RWPE1 (cell line): ENCODE data around the gene ADTRP.

Source experiments
- CTCF ChIA-PET: fragments of 350-600 bp; sonication (Branson Sonifier 250); formaldehyde crosslinking; extraction: SDS; loops from one replicate; lab custom pipeline; 2021; lab: Yijun Ruan, JAX
- POLR2A ChIA-PET: fragments of 400-600 bp; formaldehyde crosslinking; extraction: SDS; loops from one replicate; lab custom pipeline; 2020; ENCODE audit warnings: antibody characterized with exemption; ENCODE audit not compliant: low non-redundant PET; lab: Yijun Ruan, JAX
- DNase-seq: peaks from one replicate; pipeline ENCODE4 v3.0.0; 2012; ENCODE audit warnings: low spot score
- H3K27ac ChIP-seq: fragments of 450-650 bp; 2 replicates; pipeline ENCODE4 v1.5.1; 2017
- CTCF ChIP-seq: fragments of 450-650 bp; conservative IDR thresholded peaks from 2 replicates; pipeline ENCODE4 v1.5.1; 2017; ENCODE audit warnings: low read depth, mild to moderate bottlenecking

The ADTRP gene

GRCh38 chr6:11712760-11713159, 65.8 kb downstream of the ADTRP start:
- CTCF ChIA-PET, result interaction anchor here (0.7 kb wide), 1 partner anchor 1278 kb away, joined by 5 read pairs; no protein-coding TSS in a partner anchor
- DNase-seq, result no peak
- POLR2A ChIA-PET, result no interaction called here
- no peak for TF ChIP-seq CTCF
- 0 out of 2 replicates have a peak overlapping the region, but pooled peaks have one; percentile 33 for H3K27ac ChIP-seq

DNA sequence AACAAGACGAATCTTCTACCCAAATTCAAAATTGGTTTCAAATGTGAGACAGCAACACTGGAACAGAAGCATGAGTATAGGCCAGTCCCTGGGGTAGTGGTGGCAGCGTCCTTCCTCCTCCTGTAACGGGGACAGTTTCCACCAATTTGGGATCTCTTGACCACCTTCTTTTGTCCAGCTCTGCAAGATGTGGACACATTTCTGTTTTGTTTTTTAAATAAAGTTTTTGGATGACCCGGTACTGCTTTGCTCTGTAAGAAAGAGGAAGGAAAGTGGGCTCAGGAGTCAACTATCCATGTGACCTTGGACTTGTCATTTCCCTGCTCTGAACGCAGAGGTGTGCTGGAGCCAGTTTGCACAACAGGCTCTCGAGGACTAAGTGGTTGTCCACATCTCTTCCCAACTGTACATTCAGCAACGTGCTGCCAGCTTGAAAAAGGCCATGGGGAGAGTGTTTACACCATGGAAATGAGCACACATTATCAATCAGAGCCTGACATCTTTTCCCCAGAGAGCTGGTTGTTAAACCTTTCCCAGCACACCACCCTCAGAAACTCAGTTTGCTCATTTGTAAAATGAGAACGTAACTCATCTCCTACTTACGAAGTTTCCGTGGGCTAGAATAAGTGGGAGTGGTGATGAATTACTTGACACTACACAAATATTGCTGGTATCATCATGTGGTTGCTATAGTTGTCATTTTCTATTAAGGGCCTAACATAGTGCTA, 66.5 kb downstream of the ADTRP start:
- no peak for TF ChIP-seq CTCF
- ChIA-PET POLR2A (no interaction called here), CTCF (interaction anchor here (0.7 kb wide), 1 partner anchor 1278 kb away, joined by 5 read pairs; no protein-coding TSS in a partner anchor)
- no peak overlapping the region for H3K27ac ChIP-seq
- no peak for DNase-seq

DNA sequence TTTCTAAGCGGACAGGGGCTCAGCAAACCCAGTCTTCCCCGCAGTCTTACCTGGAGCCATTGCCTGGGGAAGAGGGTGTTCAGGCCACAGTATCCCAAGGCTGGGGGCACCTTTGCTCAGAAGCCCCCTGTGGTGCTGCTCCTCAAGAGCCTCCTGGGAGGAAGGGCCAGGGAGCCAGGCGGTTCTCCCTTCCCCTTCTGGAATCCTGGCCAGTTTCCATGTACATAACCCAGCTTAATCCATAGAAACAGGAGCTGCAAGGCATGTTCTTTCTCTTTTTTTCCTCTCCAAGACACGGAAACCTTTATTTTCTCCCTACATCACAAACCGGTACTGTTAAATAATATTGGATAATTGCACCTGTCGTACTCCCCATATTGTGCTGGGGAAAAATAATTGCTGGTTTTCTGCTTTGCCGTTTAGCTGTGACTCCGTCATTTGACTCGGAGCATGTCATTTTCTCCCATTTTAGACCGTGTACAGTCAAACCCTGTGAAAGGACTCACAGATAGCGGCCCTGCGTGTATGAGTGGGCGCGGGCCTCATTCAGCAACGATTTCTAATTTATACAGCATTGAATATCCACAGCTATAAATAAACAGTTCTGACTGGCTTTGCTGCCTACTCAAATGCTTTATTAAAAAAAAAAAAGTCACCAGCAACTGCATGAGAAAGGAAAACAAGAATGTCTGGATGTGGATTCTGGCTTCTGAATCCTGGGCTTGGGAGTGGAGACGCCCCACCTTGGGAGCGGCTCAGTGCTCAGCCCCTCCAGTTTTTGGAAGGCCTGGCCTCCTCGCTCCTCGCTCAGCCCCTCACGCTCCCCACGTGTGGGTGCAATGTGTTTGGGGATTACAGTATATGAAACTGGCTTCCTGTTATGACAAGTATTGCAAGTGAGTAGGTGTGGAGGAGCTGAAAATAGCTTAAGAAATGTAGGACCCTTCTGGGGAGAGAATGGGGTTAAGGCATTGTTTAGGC, 67.3 kb downstream of the ADTRP start:
- ChIA-PET CTCF (interaction anchor here (0.6 kb wide), 2 partner anchors 202 to 522 kb away, joined by 3 to 5 read pairs; no protein-coding TSS in a partner anchor), POLR2A (no interaction called here)
- H3K27ac ChIP-seq, result no peak overlapping the region
- no peak for TF ChIP-seq CTCF
- DNase-seq, result no peak

GRCh38 chr6:11710311-11710761, 68.3 kb downstream of the ADTRP start:
- no peak overlapping the region for H3K27ac ChIP-seq
- POLR2A ChIA-PET, result no interaction called here
- no peak for TF ChIP-seq CTCF
- CTCF ChIA-PET, result interaction anchor here (0.6 kb wide), 2 partner anchors 112 to 203 kb away, joined by 3 read pairs; no protein-coding TSS in a partner anchor
- no peak for DNase-seq

GRCh38 chr6:11706171-11706570, 72.4 kb downstream of the ADTRP start:
- no peak overlapping the region for H3K27ac ChIP-seq
- CTCF ChIA-PET, result interaction anchor here (0.7 kb wide), 2 partner anchors 21 to 215 kb away, joined by 4 to 5 read pairs; no protein-coding TSS in a partner anchor
- POLR2A ChIA-PET, result no interaction called here
- no peak for TF ChIP-seq CTCF
- DNase-seq, result no peak

DNA sequence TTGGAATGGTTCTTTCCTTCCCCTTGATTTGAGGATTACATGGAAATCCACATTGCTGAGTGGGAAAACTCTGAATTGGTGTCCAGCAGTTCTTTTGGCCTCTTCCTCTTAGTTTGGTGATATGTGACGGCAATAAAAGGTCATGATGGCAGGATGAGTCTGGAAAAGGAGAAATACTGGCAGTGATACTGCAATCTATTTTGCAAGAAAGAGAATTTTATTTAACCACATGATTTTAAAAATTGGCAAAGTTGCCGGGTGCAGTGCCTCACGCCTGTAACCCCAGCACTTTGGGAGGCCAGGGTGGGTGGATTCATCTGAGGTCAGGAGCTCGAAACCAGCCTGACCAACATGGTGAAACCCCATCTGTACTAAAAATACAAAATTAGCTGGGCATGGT, 73.1 kb downstream of the ADTRP start:
- POLR2A ChIA-PET, result no interaction called here
- TF ChIP-seq CTCF, result no peak
- no peak overlapping the region for H3K27ac ChIP-seq
- no peak for DNase-seq
- CTCF ChIA-PET, result interaction anchor here (0.7 kb wide), 1 partner anchor 22 kb away, joined by 4 read pairs; no protein-coding TSS in a partner anchor
